Ascending aorta (tissue), 2 donors: ENCODE data around the gene AKAP4. TPM values are rescaled to one million over a fixed set of nuclear protein-coding genes. Genes with fewer than 3 reads are reported as not detected.

ENCODE experiments used
- DNase-seq, 2 donors: peaks; one replicate each; pipeline ENCODE4 v3.0.0-alpha.2; 2019; ENCODE audit warnings: low spot score in 2 of 2
- H3K27ac ChIP-seq, 2 donors: fragments of 200-600 bp; sonication (generic); one replicate each; pipeline ENCODE4 v1.5.1; 2016 to 2017; ENCODE audit warnings: mild to moderate bottlenecking in 1 of 2
- H3K27me3 ChIP-seq: fragments of 200-600 bp; sonication (generic); one replicate; pipeline ENCODE4 v1.5.1; 2017
- H3K36me3 ChIP-seq, 2 donors: fragments of 200-600 bp; sonication (generic); one replicate each; pipeline ENCODE4 v1.5.1; 2016
- H3K4me1 ChIP-seq, 2 donors: fragments of 200-600 bp; sonication (generic); one replicate each; pipeline ENCODE4 v1.5.1; 2016 to 2017; ENCODE audit warnings: mild to moderate bottlenecking in 1 of 2
- H3K4me3 ChIP-seq, 2 donors: fragments of 200-600 bp; sonication (generic); one replicate each; pipeline ENCODE4 v1.5.1; 2016 to 2017; ENCODE audit warnings: mild to moderate bottlenecking in 1 of 2
- H3K9me3 ChIP-seq, 2 donors: fragments of 200-600 bp; sonication (generic); one replicate each; pipeline ENCODE4 v1.5.1; 2016
- intact Hi-C: fragments of 100-400 bp; cut with DNase I; formaldehyde crosslinking; loops from one replicate; pipeline ENCODE4 v1.15.1; 2023
- total RNA-seq: library from RNA; depleted of rRNA; stranded (reverse); fragments of >200 nt; gene quantifications from one replicate; pipeline ENCODE4 v1.1.0, GENCODE V29; 2016
- TF ChIP-seq, protein P1 (sequence below), 3 experiments: fragments of 200-600 bp in 2 of 3; fragments of 450-650 bp in 1 of 3; sonication (generic) in 2 of 3; IDR thresholded peaks; one replicate each; pipeline ENCODE4 v1.5.1; 2016 to 2019; ENCODE audit warnings: antibody characterized with exemption in 3 of 3, mild to moderate bottlenecking in 1 of 3, moderate library complexity in 1 of 3

AKAP4 gene
- total RNA-seq, 1 donor from 2014 or later = not detected

GRCh38 chrX:50154429-50154828, 46.4 kb downstream of the AKAP4 start:
- intact Hi-C loops = no loop called here
- DNase-seq = no peak

GRCh38 chrX:50152456-50152855, 48.4 kb downstream of the AKAP4 start:
- Histone ChIP-seq H3K27ac (no peak overlapping the region), H3K4me3 (no peak overlapping the region), H3K36me3 (no peaks in the 10 kb centered on the region), H3K27me3 (no peaks in the 10 kb centered on the region), H3K4me1 (no peaks in the 10 kb centered on the region), H3K9me3 (no peaks in the 10 kb centered on the region)
- DNase-seq = no peak
- intact Hi-C loops = no loop called here
- TF ChIP-seq, protein P1, sequence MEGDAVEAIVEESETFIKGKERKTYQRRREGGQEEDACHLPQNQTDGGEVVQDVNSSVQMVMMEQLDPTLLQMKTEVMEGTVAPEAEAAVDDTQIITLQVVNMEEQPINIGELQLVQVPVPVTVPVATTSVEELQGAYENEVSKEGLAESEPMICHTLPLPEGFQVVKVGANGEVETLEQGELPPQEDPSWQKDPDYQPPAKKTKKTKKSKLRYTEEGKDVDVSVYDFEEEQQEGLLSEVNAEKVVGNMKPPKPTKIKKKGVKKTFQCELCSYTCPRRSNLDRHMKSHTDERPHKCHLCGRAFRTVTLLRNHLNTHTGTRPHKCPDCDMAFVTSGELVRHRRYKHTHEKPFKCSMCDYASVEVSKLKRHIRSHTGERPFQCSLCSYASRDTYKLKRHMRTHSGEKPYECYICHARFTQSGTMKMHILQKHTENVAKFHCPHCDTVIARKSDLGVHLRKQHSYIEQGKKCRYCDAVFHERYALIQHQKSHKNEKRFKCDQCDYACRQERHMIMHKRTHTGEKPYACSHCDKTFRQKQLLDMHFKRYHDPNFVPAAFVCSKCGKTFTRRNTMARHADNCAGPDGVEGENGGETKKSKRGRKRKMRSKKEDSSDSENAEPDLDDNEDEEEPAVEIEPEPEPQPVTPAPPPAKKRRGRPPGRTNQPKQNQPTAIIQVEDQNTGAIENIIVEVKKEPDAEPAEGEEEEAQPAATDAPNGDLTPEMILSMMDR (IDR thresholded peaks at IDR 0.05) = no peak

More at GRCh38 chrX:50154429-50154828, 46.4 kb downstream of the AKAP4 start:
- H3K9me3 ChIP-seq = no peaks in the 10 kb centered on the region
- no peak overlapping the region for H3K4me3 ChIP-seq
- TF ChIP-seq, protein P1 (IDR thresholded peaks at IDR 0.05) = no peak
- H3K36me3 ChIP-seq = no peaks in the 10 kb centered on the region
- no peak overlapping the region for H3K27ac ChIP-seq
- H3K4me1 ChIP-seq = no peaks in the 10 kb centered on the region
- H3K27me3 ChIP-seq = no peaks in the 10 kb centered on the region

DNA sequence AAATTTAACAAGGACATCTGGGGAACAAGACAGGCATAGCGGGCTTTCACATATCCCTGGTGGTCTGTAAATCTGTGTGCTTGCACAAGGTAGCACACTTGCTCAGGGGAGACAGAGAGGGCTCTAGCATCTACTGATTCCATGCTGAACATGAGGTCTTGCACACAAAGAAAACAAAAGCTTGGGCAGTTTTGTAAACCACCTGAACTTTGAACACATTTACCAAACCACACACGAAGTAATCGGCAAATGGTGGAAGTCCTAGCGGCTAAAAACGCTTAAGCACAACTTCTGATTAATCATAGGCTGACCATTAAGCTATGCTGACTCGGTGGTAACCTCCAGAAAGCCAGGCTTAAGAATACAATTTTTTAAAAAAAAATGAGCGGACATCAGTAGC, 52.8 kb downstream of the AKAP4 start:
- Histone ChIP-seq H3K4me1 (no peaks in the 10 kb centered on the region), H3K9me3 (no peaks in the 10 kb centered on the region), H3K27me3 (no peaks in the 10 kb centered on the region), H3K4me3 (no peak overlapping the region), H3K36me3 (no peaks in the 10 kb centered on the region), H3K27ac (no peak overlapping the region)
- intact Hi-C loops = no loop called here
- TF ChIP-seq, protein P1 (IDR thresholded peaks at IDR 0.05) = no peak
- DNase-seq = no peak

Other genes with a start within 250 kb of the AKAP4 start
- gene CCNB3, start 3.8 kb upstream of the AKAP4 start, total RNA-seq = 0.53 TPM